Calu3 (cell line): Measurements from ENCODE around the gene EEF1AKMT1. TPM values are rescaled to one million over a fixed set of nuclear protein-coding genes. Genes with fewer than 3 reads are reported as not detected.
"Not testable (repeated sequence)": the region's sequence is repeated elsewhere in the genome, so short reads cannot be mapped to it uniquely, and the experiment has no call there.

Source experiments
- BruUV-seq: library from RNA; stranded (reverse); fragments of 400-500 nt; replicated peaks from 2 replicates; lab custom pipeline; 2021; lab: Mats Ljungman, UMichigan
- CTCF ChIA-PET: fragments of 300-600 bp; sonication (Branson Sonifier 250); formaldehyde crosslinking; loops from one replicate; lab custom pipeline; 2022; ENCODE audit warnings: antibody characterized with exemption; lab: Charles Lee
- DNase-seq: peaks from one replicate; pipeline ENCODE4 v3.0.0; 2022
- H3K27ac Mint-ChIP-seq: one replicate; pipeline ENCODE4 v1.8.0; 2022; ENCODE audit warnings: mixed read lengths; ENCODE audit not compliant: unreplicated experiment
- H3K27me3 Mint-ChIP-seq: one replicate; pipeline ENCODE4 v1.8.0; 2022; ENCODE audit warnings: mixed read lengths; ENCODE audit not compliant: unreplicated experiment
- H3K36me3 Mint-ChIP-seq: one replicate; pipeline ENCODE4 v1.8.0; 2022; ENCODE audit warnings: mild to moderate bottlenecking, moderate library complexity, mixed read lengths; ENCODE audit not compliant: insufficient read depth, unreplicated experiment
- H3K4me1 Mint-ChIP-seq: one replicate; pipeline ENCODE4 v1.8.0; 2022; ENCODE audit warnings: mild to moderate bottlenecking, low read depth, mixed read lengths; ENCODE audit not compliant: unreplicated experiment
- H3K4me3 Mint-ChIP-seq: one replicate; pipeline ENCODE4 v1.8.0; 2022; ENCODE audit warnings: mild to moderate bottlenecking, low read depth, moderate library complexity, mixed read lengths; ENCODE audit not compliant: unreplicated experiment
- H3K9me3 Mint-ChIP-seq: one replicate; pipeline ENCODE4 v1.8.0; 2022; ENCODE audit warnings: low read depth, mixed read lengths; ENCODE audit not compliant: unreplicated experiment
- intact Hi-C: fragments of 100-400 bp; cut with micrococcal nuclease; formaldehyde crosslinking; loops from one replicate; pipeline ENCODE4 v1.10.0; 2022; ENCODE audit not compliant: unreplicated experiment
- total RNA-seq: library from RNA; stranded (reverse); gene quantifications from 2 replicates; pipeline ENCODE4 v1.2.3, GENCODE V29; 2022
- TF ChIP-seq, protein P1 (sequence below): fragments of 200-600 bp; IDR thresholded peaks from one replicate; pipeline ENCODE4 v1.8.0; 2022; ENCODE audit warnings: antibody characterized with exemption; ENCODE audit not compliant: unreplicated experiment

EEF1AKMT1 gene
- total RNA-seq, 1 experiment from 2014 or later = 6.0 TPM

DNA sequence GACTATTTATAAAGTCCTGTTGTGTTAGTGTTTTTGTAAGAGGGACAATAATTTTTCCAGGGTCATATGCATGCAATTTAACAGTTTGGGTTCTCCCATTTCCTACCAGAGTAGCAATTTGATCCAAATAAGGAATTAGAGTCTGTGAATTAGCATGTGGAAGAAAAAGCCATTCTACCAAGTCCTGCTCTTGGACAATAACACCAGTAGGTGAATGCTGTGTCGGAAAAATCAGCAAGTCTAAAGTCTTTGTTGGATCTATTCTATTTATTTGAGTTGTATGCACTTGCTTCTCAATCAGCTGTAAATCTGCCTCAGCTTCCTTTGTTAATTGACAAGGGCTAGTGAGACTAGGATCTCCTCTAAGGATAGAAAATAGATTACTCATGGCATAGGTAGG is 91.7 kb downstream of the EEF1AKMT1 start:
- DNase-seq = no peak
- no peak overlapping the region for H3K4me3 Mint-ChIP-seq
- H3K4me1 Mint-ChIP-seq = no peaks in the 10 kb centered on the region
- no peak overlapping the region for H3K27ac Mint-ChIP-seq
- BruUV-seq = no TSS peak
- intact Hi-C loops = no loop called here
- H3K27me3 Mint-ChIP-seq = no peaks in the 10 kb centered on the region
- H3K36me3 Mint-ChIP-seq = no peaks in the 10 kb centered on the region
- H3K9me3 Mint-ChIP-seq = no peaks in the 10 kb centered on the region
- CTCF ChIA-PET = interaction anchor here (0.8 kb wide), 1 partner anchor 12 kb away, joined by 3 read pairs; no protein-coding TSS in a partner anchor
- TF ChIP-seq, protein P1, sequence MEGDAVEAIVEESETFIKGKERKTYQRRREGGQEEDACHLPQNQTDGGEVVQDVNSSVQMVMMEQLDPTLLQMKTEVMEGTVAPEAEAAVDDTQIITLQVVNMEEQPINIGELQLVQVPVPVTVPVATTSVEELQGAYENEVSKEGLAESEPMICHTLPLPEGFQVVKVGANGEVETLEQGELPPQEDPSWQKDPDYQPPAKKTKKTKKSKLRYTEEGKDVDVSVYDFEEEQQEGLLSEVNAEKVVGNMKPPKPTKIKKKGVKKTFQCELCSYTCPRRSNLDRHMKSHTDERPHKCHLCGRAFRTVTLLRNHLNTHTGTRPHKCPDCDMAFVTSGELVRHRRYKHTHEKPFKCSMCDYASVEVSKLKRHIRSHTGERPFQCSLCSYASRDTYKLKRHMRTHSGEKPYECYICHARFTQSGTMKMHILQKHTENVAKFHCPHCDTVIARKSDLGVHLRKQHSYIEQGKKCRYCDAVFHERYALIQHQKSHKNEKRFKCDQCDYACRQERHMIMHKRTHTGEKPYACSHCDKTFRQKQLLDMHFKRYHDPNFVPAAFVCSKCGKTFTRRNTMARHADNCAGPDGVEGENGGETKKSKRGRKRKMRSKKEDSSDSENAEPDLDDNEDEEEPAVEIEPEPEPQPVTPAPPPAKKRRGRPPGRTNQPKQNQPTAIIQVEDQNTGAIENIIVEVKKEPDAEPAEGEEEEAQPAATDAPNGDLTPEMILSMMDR = no peak

DNA sequence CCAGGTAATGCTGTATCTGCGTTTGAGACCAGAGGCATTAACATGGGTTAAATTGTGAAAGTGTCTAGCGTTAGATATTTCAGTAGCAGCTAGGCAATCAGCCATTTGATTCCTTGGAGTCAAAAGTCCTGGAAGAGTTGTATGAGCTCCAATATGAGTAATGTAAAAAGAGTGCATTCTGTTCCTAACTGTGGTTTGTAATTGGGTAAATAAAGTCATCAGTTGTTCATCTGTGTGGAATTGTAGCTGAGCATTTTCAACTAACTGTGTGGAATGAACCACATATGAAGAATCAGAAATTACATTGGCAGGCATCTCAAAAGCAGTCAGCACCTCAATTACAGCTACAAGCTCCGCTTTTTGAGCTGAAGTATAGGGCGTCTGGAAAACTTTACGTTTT is 92.3 kb downstream of the EEF1AKMT1 start:
- H3K27me3 Mint-ChIP-seq, H3K4me3 Mint-ChIP-seq, H3K9me3 Mint-ChIP-seq, intact Hi-C loops, H3K4me1 Mint-ChIP-seq, H3K36me3 Mint-ChIP-seq, DNase-seq, H3K27ac Mint-ChIP-seq, BruUV-seq: not testable (repeated sequence)
- CTCF ChIA-PET = interaction anchor here (0.5 to 0.8 kb wide), 2 partner anchors 11 to 178 kb away, joined by 3 to 4 read pairs; no protein-coding TSS in a partner anchor

DNA sequence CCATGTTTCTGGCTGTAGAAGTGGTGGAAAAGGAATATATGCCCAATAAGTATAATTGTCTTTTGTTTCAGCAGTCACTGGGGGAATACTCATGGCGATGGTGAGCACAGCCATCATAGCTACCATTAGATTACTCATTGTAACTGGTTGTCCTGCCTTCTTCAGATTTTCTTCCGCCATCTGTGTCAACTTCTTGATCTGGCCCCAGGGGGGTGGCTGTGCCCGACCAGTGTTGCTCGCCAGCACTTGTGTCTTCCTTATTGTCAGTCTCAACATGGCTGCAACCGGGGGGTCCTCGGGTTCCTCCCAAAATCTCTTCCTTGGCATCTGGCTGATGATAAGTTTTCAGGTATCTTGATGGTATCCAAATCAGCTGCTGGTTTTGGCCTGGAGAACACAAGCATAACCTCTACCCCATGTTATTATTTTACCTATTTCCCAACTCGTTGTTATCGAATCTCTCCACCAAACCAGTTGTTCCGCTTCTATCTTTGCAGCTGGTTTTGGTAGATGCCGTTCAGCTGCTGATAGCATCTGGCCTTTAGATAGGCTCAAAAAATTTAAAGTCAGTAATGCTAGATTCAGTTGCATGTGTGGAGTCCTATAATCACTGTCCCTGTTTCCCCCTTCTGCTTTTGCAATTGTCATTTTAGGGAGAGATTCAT is 93.2 kb downstream of the EEF1AKMT1 start:
- intact Hi-C loops = no loop called here

DNA sequence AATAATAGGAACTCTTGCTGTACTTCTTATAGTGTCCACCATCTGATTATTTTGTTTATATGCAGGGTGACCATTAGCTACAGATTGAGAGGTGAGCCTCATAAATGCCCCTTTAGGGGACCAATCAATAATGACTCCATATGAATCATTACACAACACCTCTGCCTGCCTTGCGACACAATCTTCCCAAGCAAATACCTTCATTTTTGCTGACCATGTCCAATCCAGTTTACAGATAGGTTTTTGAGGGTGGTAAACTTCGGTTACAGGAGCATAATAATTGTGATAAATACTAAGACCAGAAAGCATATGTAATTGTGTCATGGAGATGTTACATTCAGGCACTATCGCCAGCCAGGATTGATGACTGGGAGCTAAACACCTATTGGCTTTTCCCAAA is 93.9 kb downstream of the EEF1AKMT1 start:
- no peak overlapping the region for H3K4me3 Mint-ChIP-seq
- TF ChIP-seq, protein P1 = no peak
- H3K27ac Mint-ChIP-seq = no peak overlapping the region
- DNase-seq = no peak
- no peaks in the 10 kb centered on the region for H3K9me3 Mint-ChIP-seq
- H3K27me3 Mint-ChIP-seq = no peaks in the 10 kb centered on the region
- H3K36me3 Mint-ChIP-seq = no peaks in the 10 kb centered on the region
- no peaks in the 10 kb centered on the region for H3K4me1 Mint-ChIP-seq
- CTCF ChIA-PET = no interaction called here
- BruUV-seq = no TSS peak
- intact Hi-C loops = no loop called here

More for the DNA sequence above, 93.2 kb downstream of the EEF1AKMT1 start:
- CTCF ChIA-PET = no interaction called here
- Mint-ChIP-seq H3K27ac (no peak overlapping the region), H3K4me1 (no peaks in the 10 kb centered on the region), H3K27me3 (no peaks in the 10 kb centered on the region), H3K36me3 (no peaks in the 10 kb centered on the region), H3K4me3 (no peak overlapping the region), H3K9me3 (no peaks in the 10 kb centered on the region)
- TF ChIP-seq, protein P1 = no peak
- no TSS peak for BruUV-seq
- DNase-seq = no peak

Other genes with a start within 250 kb of the EEF1AKMT1 start
- gene CRYL1, start 248.1 kb downstream of the EEF1AKMT1 start, total RNA-seq = 12.2 TPM in 2 replicates
- 11.0 and 13.6 TPM in 2 replicates for gene IFT88, start 206.8 kb downstream of the EEF1AKMT1 start, total RNA-seq
- 0.39 and 1.3 TPM in 2 replicates for gene IL17D, start 70.3 kb downstream of the EEF1AKMT1 start, total RNA-seq
- 13.6 and 15.9 TPM in 2 replicates for gene XPO4, start 128.8 kb upstream of the EEF1AKMT1 start, total RNA-seq